NT2/D1 (cell line): ENCODE measurements around the gene CYTH3.

Experiments used
- DNase-seq: peaks from one replicate; pipeline ENCODE4 v3.0.0-alpha.2; 2011; ENCODE audit warnings: low read depth, low spot score
- H3K27me3 ChIP-seq: 2 replicates; pipeline ENCODE4 v1.6.0; 2011; ENCODE audit warnings: mild to moderate bottlenecking; ENCODE audit not compliant: insufficient read length, insufficient read depth
- H3K36me3 ChIP-seq: 2 replicates; pipeline ENCODE4 v1.6.1; 2011; ENCODE audit warnings: mild to moderate bottlenecking, low read length, mixed read lengths; ENCODE audit not compliant: insufficient read depth, insufficient read length
- H3K4me1 ChIP-seq: 2 replicates; pipeline ENCODE4 v1.5.1; 2011; ENCODE audit not compliant: insufficient read depth, insufficient read length
- H3K4me3 ChIP-seq: 2 replicates; pipeline ENCODE4 v1.5.1; 2011; ENCODE audit warnings: low read depth; ENCODE audit not compliant: insufficient read length
- H3K9ac ChIP-seq: 2 replicates; pipeline ENCODE4 v1.6.0; 2011; ENCODE audit warnings: low read depth; ENCODE audit not compliant: insufficient read length
- H3K9me3 ChIP-seq: 2 replicates; pipeline ENCODE4 v1.5.1; 2011; ENCODE audit warnings: mild to moderate bottlenecking, low read length; ENCODE audit not compliant: insufficient read depth
- SUZ12 ChIP-seq: IDR thresholded peaks from 2 replicates; pipeline ENCODE4 v1.6.1; 2011; ENCODE audit not compliant: insufficient read length, insufficient read depth; ENCODE audit errors: extremely low read depth
- YY1 ChIP-seq: IDR thresholded peaks from 2 replicates; pipeline ENCODE4 v1.6.1; 2011; ENCODE audit not compliant: insufficient read length, insufficient read depth
- ZNF274 ChIP-seq: IDR thresholded peaks from 2 replicates; pipeline ENCODE4 v1.6.1; 2011; ENCODE audit warnings: mild to moderate bottlenecking, low read depth, low read length

CYTH3 gene

DNA sequence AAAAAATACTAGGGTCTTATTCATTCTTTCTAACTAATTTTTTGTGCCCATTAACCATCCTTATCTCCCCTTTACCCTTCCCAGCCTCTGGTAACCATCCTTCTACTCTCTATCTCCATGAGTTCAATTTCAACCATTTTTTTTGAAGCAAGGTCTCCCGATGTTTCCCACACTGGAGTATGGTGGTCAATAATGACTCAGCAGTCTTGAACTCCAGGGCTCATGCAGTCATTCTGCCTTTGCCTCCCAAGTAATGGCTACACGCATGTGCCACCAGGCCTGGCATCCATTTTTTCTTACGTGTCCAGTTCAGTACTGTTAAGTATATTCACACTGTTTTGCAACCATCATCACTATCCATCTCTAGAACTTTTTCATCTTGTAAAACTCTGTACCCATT lies 60.4 kb downstream of the CYTH3 start:
- H3K27me3 ChIP-seq = no peaks in the 10 kb centered on the region
- no peak for DNase-seq
- TF ChIP-seq SUZ12 (no peak), ZNF274 (no peak), YY1 (no peak)
- H3K9me3 ChIP-seq = peaks cover 12% of the 10 kb centered on the region; the same call in 1 of the 2 replicates
- H3K4me1 ChIP-seq = no peaks in the 10 kb centered on the region
- H3K36me3 ChIP-seq = no peaks in the 10 kb centered on the region
- H3K9ac ChIP-seq = no peak overlapping the region
- no peak overlapping the region for H3K4me3 ChIP-seq

DNA sequence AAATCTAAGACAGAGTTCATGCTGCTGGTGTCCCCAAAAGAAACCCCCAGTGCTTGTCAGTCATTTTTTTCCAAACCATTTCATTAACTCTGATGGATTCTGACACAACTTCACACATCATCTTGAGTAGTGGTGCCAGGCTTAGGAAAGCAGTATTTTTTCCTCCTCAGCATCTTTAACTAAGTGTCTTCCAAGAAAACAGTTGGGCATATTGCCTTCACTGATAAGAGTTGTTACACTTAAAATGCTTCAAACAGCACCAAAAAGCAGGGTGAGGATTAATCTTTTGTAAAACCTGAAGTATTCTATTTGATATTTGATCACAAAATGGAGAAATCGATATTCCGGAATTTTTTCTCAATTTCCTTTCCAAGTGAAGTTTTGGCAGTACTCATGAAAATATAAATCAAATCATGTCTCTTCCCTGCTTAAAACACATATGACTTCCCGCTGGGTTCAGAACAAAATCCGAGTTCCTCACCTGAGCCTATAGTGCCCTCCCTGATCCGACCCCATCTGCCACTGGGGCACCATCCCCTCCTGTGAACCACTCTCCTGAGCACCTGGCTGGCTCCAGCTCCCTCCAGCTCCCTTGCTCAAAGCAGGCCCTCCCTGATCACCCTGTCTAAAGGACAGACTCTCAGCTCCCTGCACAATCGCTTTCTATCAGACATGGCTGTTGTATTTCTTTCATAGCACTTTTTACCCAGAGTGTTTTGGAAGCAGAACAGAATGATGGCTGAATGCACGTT lies 61.6 kb downstream of the CYTH3 start:
- Histone ChIP-seq H3K9me3 (peaks cover 4% of the 10 kb centered on the region; the same call in 1 of the 2 replicates), H3K36me3 (no peaks in the 10 kb centered on the region), H3K4me1 (no peaks in the 10 kb centered on the region), H3K27me3 (no peaks in the 10 kb centered on the region), H3K9ac (no peak overlapping the region), H3K4me3 (no peak overlapping the region)
- DNase-seq = no peak
- no peak for TF ChIP-seq YY1
- no peak for TF ChIP-seq ZNF274
- TF ChIP-seq SUZ12 = no peak

DNA sequence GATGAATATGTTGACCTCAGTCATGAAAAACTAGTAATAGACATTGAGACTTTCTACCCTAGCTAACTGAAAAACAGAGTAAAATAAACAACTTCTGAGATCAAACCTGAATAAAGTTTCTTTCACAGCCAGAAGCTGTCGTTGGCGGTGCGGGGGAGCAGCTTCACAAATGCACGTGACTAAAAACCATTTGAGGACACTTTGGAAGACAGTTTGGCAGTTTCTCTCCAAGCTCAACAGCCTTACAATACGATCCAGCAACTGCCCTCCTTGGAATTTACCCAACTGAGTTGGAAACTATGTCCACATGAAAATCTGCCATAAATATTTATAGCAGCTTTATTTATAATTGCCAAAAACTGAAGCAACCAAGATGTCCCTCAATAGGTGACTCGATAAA lies 63.1 kb downstream of the CYTH3 start:
- DNase-seq = no peak
- H3K9ac ChIP-seq = no peak overlapping the region
- no peaks in the 10 kb centered on the region for H3K36me3 ChIP-seq
- H3K27me3 ChIP-seq = no peaks in the 10 kb centered on the region
- H3K4me3 ChIP-seq = no peak overlapping the region
- TF ChIP-seq YY1 (no peak), SUZ12 (no peak), ZNF274 (no peak)
- no peaks in the 10 kb centered on the region for H3K4me1 ChIP-seq
- no peaks in the 10 kb centered on the region for H3K9me3 ChIP-seq

DNA sequence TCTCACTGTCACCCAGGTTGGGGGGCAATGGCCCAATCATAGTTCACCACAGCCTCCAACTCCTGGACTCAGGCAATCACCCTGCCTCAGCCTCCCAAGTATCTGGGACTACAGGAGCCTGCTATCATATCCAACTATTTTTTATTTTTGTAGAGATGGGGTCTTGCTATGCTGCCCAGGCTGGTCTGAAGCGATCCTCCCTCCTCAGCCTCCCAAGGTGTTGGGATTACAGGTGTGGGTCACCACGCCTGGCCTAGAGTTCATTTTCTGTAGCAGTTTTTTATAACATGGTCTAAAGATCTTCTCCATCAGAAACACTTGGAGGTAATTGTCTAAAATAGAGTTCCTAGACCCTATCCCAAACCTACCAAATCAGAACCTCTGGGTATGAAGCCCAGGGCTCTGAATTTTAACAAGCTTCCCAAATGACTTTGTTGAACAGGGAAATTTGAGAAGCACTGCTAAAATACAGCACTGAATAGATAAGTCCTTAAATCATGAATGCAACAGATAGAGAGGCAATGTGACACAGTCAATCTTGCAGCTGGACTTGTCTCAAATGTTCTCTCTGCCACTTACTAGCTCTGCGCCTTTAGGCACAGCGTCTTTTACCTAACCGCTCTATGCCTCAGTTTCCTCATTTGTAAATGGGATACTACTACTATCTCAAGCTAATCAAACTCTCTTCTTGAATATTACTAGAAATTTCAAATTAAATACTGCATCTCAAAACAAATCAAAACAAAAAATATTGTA lies 63.7 kb downstream of the CYTH3 start:
- DNase-seq = no peak
- H3K27me3 ChIP-seq = no peaks in the 10 kb centered on the region
- H3K36me3 ChIP-seq = no peaks in the 10 kb centered on the region
- H3K9me3 ChIP-seq = no peaks in the 10 kb centered on the region
- H3K4me1 ChIP-seq = no peaks in the 10 kb centered on the region
- TF ChIP-seq SUZ12 (no peak), ZNF274 (no peak), YY1 (no peak)
- no peak overlapping the region for H3K9ac ChIP-seq
- H3K4me3 ChIP-seq = no peak overlapping the region

DNA sequence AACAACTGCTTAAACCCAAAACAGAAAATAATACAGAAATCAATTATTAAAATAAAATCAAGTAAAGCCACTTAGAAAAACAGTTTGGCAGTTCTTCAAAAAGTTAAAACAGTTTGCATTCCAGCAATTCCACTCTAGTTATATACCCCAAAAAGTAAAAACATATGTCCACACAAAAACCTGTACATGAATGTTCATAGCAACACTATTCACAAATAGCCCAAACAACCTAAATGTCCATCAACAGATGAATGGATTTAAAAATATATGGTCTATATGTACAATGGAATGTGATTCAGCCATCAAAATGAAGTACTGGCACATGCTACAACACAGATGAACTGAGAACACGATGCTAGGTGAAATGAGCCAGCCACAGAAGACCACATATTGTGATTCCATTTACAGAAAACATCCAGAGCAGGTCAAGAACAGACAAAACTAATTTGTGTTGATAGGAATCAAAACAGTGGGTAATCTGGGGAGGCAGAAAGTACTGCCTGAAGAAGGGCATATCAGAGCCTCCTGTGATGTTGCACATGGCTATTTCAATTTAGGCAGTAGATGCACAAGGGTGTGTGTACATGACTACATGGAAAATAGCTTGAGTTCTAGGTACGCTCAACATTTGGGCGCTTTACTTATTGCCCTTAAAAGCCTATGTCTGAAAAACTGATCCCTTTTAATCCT lies 66.3 kb downstream of the CYTH3 start:
- Histone ChIP-seq H3K27me3 (no peaks in the 10 kb centered on the region), H3K4me3 (no peak overlapping the region), H3K9me3 (no peaks in the 10 kb centered on the region), H3K9ac (no peak overlapping the region), H3K36me3 (no peaks in the 10 kb centered on the region), H3K4me1 (no peaks in the 10 kb centered on the region)
- DNase-seq = no peak
- no peak for TF ChIP-seq ZNF274
- TF ChIP-seq YY1 = no peak
- no peak for TF ChIP-seq SUZ12

DNA sequence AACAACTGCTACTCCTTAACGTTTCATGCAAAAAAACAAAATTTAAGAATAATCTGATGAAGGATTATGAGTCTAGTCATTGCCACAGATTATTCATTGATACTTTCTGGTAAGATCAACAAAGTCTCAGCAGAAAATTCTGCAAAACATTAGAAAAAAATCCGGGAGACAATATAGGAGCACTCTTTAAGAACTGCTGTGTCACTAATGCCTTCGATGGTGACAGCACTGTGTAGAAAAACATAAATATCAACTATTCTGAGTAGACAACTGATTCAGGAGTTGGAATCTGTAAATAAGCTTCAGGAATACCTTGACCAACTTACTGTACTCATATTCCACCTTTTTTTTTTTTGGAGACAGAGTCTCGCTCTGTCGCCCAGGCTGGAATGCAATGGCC lies 69.0 kb downstream of the CYTH3 start:
- Histone ChIP-seq H3K9me3 (no peaks in the 10 kb centered on the region), H3K9ac (no peak overlapping the region), H3K4me3 (no peak overlapping the region), H3K4me1 (no peaks in the 10 kb centered on the region), H3K27me3 (no peaks in the 10 kb centered on the region), H3K36me3 (no peaks in the 10 kb centered on the region)
- no peak for TF ChIP-seq ZNF274
- DNase-seq = no peak

- no peak overlapping the region for H3K9ac ChIP-seq
- no peaks in the 10 kb centered on the region for H3K36me3 ChIP-seq
- TF ChIP-seq SUZ12 = no peak
- no peak for TF ChIP-seq YY1
- no peak for TF ChIP-seq ZNF274
- H3K4me1 ChIP-seq = no peaks in the 10 kb centered on the region
- no peak for DNase-seq
- H3K4me3 ChIP-seq = no peak overlapping the region
- no peaks in the 10 kb centered on the region for H3K27me3 ChIP-seq
- H3K9me3 ChIP-seq = no peaks in the 10 kb centered on the region
Observed at GRCh38 chr7:6202117-6202516, 70.3 kb downstream of the CYTH3 start.
